ENCODE results near the gene RNF208. TPM values are rescaled to one million over a fixed set of nuclear protein-coding genes. Genes with fewer than 3 reads are reported as not detected.

RNF208 gene
- total and polyA plus RNA-seq, 8 donors = 4.0 to 7.8 (median 5.9) TPM

- no peak for DNase-seq
- Histone ChIP-seq H3K27ac (no peak overlapping the region), H3K4me1 (peaks cover under 1 to 16% of the 10 kb centered on the region in 2 donors), H3K27me3 (no peaks in the 10 kb centered on the region), H3K36me3 (peaks cover 0 to 92% of the 10 kb centered on the region in 2 donors), H3K4me3 (no peak overlapping the region), H3K9me3 (no peaks in the 10 kb centered on the region)
- TF ChIP-seq CTCF (IDR thresholded peaks at IDR 0.05) = no peak
- intact Hi-C loops (cut with DNase I) = no loop called here
- ATAC-seq = no peak
These were observed 40.4 kb downstream of the RNF208 start for GRCh38 chr9:137181680-137182079.

- no peak for TF ChIP-seq CTCF (IDR thresholded peaks at IDR 0.05)
- Histone ChIP-seq H3K36me3 (peaks cover 0 to 84% of the 10 kb centered on the region in 2 donors), H3K4me3 (no peak overlapping the region), H3K9me3 (no peaks in the 10 kb centered on the region), H3K27ac (no peak overlapping the region), H3K27me3 (peaks cover 0 to 6% of the 10 kb centered on the region in 2 donors), H3K4me1 (peaks cover 0 to 6% of the 10 kb centered on the region in 2 donors)
- intact Hi-C loops (cut with DNase I) = no loop called here
- DNase-seq (no peak), ATAC-seq (no peak)
These were observed 41.5 kb downstream of the RNF208 start for GRCh38 chr9:137180491-137180890.

GRCh38 chr9:137179761-137180160, 42.3 kb downstream of the RNF208 start:
- DNase-seq = no peak
- H3K4me3 ChIP-seq = no peak overlapping the region
- no peaks in the 10 kb centered on the region for H3K9me3 ChIP-seq
- H3K27ac ChIP-seq = no peak overlapping the region
- H3K36me3 ChIP-seq = peaks cover 0 to 76% of the 10 kb centered on the region in 2 donors
- H3K4me1 ChIP-seq = peaks cover 0 to 6% of the 10 kb centered on the region in 2 donors
- peaks cover 0 to 13% of the 10 kb centered on the region in 2 donors for H3K27me3 ChIP-seq
- no peak for TF ChIP-seq CTCF (IDR thresholded peaks at IDR 0.05)
- intact Hi-C loops (cut with DNase I) = no loop called here
- ATAC-seq = no peak

GRCh38 chr9:137178939-137179630, 43.0 kb downstream of the RNF208 start:
- Histone ChIP-seq H3K27ac (no peak overlapping the region), H3K36me3 (peaks cover 0 to 74% of the 10 kb centered on the region in 2 donors), H3K4me3 (no peak overlapping the region), H3K9me3 (no peaks in the 10 kb centered on the region), H3K27me3 (peaks cover 0 to 20% of the 10 kb centered on the region in 2 donors), H3K4me1 (peaks cover 0 to 6% of the 10 kb centered on the region in 2 donors)
- no peak for TF ChIP-seq CTCF (IDR thresholded peaks at IDR 0.05)
- no peak for ATAC-seq
- DNase-seq = no peak
- intact Hi-C loops (cut with DNase I) = no loop called here

- H3K4me1 ChIP-seq = peaks cover 0 to 6% of the 10 kb centered on the region in 2 donors
- H3K27ac ChIP-seq = no peak overlapping the region
- H3K36me3 ChIP-seq = peaks cover 0 to 67% of the 10 kb centered on the region in 2 donors
- no peak for TF ChIP-seq CTCF (IDR thresholded peaks at IDR 0.05)
- H3K4me3 ChIP-seq = no peak overlapping the region
- intact Hi-C loops (cut with DNase I) = no loop called here
- DNase-seq (no peak), ATAC-seq (no peak)
- peaks cover 0 to 27% of the 10 kb centered on the region in 2 donors for H3K27me3 ChIP-seq
- no peaks in the 10 kb centered on the region for H3K9me3 ChIP-seq
These were observed 43.7 kb downstream of the RNF208 start for GRCh38 chr9:137178201-137178938.
